SK-N-MC (cell line): ENCODE data around the gene SNAPC4.

Experiments used
- EZH2 ChIP-seq: fragments of 200-600 bp; sonication (generic); IDR thresholded peaks from one replicate; pipeline ENCODE4 v1.6.1; 2017; ENCODE audit warnings: antibody characterized with exemption
- FOXP2 ChIP-seq: optimal IDR thresholded peaks from 2 replicates; pipeline ENCODE3; 2011; ENCODE audit warnings: mild to moderate bottlenecking, moderate library complexity; ENCODE audit not compliant: insufficient read depth; ENCODE audit errors: extremely low read length, control extremely low read depth
- POLR2AphosphoS5 ChIP-seq: IDR thresholded peaks from 2 replicates; pipeline ENCODE4 v1.6.1; 2012; ENCODE audit warnings: mild to moderate bottlenecking, low read depth, low read length, borderline replicate concordance

- TF ChIP-seq EZH2 (no peak), POLR2AphosphoS5 (no peak), FOXP2 (no peak)
Observed at GRCh38 chr9:136392538-136393449, 7.2 kb downstream of the SNAPC4 start.
